ENCODE data around the gene COL28A1.

The COL28A1 gene

GRCh38 chr7:7552199-7552598, 16.5 kb upstream of the COL28A1 start:
- TF ChIP-seq CTCF (IDR thresholded peaks at IDR 0.05; ENCODE audit: low read length, missing control alignments), result no peak
- H3K4me3 ChIP-seq (replicated peaks; ENCODE audit: low read depth, low read length), result no peak overlapping the region
- no peak for DNase-seq (ENCODE audit: low read depth)

GRCh38 chr7:7550663-7551062, 15.0 kb upstream of the COL28A1 start:
- no peak overlapping the region for H3K4me3 ChIP-seq (replicated peaks; ENCODE audit: low read depth, low read length)
- no peak for TF ChIP-seq CTCF (IDR thresholded peaks at IDR 0.05; ENCODE audit: low read length, missing control alignments)
- DNase-seq (ENCODE audit: low read depth), result no peak

GRCh38 chr7:7548407-7548806, 12.7 kb upstream of the COL28A1 start:
- no peak for TF ChIP-seq CTCF (IDR thresholded peaks at IDR 0.05; ENCODE audit: low read length, missing control alignments)
- DNase-seq (ENCODE audit: low read depth), result no peak
- H3K4me3 ChIP-seq (replicated peaks; ENCODE audit: low read depth, low read length), result no peak overlapping the region

GRCh38 chr7:7542251-7542835, 6.7 kb upstream of the COL28A1 start:
- no peak for TF ChIP-seq CTCF (IDR thresholded peaks at IDR 0.05; ENCODE audit: low read length, missing control alignments)
- no peak for DNase-seq (ENCODE audit: low read depth)
- no peak overlapping the region for H3K4me3 ChIP-seq (replicated peaks; ENCODE audit: low read depth, low read length)

- TF ChIP-seq CTCF (IDR thresholded peaks at IDR 0.05; ENCODE audit: low read length, missing control alignments), result no peak
- no peak overlapping the region for H3K4me3 ChIP-seq (replicated peaks; ENCODE audit: low read depth, low read length)
- DNase-seq (ENCODE audit: low read depth), result no peak
These were observed 4.0 kb upstream of the COL28A1 start for GRCh38 chr7:7539711-7540110.

GRCh38 chr7:7539152-7539551, 3.5 kb upstream of the COL28A1 start:
- TF ChIP-seq CTCF (IDR thresholded peaks at IDR 0.05; ENCODE audit: low read length, missing control alignments), result no peak
- no peak for DNase-seq (ENCODE audit: low read depth)

GRCh38 chr7:7537711-7538110, 2.0 kb upstream of the COL28A1 start:
- TF ChIP-seq CTCF (IDR thresholded peaks at IDR 0.05; ENCODE audit: low read length, missing control alignments), result no peak
- DNase-seq (ENCODE audit: low read depth), result no peak
- H3K4me3 ChIP-seq (replicated peaks; ENCODE audit: low read depth, low read length), result no peak overlapping the region

More at GRCh38 chr7:7539152-7539551, 3.5 kb upstream of the COL28A1 start:
- no peak overlapping the region for H3K4me3 ChIP-seq (replicated peaks; ENCODE audit: low read depth, low read length)
